B cell (primary cell): ENCODE measurements around the gene GRK3.

ENCODE experiments used
- EZH2 ChIP-seq: IDR thresholded peaks from 2 replicates; pipeline ENCODE4 v1.6.1; 2012; ENCODE audit warnings: borderline replicate concordance, low read depth, mild to moderate bottlenecking, moderate library complexity, low read length; ENCODE audit not compliant: insufficient read depth, poor library complexity, severe bottlenecking
- TF ChIP-seq, protein P1 (sequence below): fragments of 200-600 bp; IDR thresholded peaks from one replicate; pipeline ENCODE4 v1.8.0; 2022; ENCODE audit warnings: antibody characterized with exemption, mild to moderate bottlenecking

DNA sequence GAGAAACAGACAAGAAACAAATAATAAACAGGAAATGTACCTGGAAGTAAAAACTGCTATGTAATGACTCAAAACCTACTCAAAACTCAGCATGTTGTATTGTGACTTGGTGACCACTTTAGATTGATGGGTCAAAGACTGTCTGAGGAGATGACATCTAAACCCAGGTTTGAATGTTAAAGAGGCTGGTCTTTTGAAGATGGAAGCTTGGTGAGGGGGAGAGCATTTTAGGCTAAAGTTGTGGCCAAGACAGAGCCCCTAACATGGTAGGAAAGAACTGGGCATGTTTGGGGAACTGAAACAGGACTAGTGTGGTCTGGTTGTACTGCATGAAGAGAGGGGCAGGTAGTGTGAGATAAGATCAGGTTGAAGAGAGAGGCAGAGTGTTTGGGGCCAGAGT, 92.2 kb downstream of the GRK3 start:
- TF ChIP-seq, protein P1, sequence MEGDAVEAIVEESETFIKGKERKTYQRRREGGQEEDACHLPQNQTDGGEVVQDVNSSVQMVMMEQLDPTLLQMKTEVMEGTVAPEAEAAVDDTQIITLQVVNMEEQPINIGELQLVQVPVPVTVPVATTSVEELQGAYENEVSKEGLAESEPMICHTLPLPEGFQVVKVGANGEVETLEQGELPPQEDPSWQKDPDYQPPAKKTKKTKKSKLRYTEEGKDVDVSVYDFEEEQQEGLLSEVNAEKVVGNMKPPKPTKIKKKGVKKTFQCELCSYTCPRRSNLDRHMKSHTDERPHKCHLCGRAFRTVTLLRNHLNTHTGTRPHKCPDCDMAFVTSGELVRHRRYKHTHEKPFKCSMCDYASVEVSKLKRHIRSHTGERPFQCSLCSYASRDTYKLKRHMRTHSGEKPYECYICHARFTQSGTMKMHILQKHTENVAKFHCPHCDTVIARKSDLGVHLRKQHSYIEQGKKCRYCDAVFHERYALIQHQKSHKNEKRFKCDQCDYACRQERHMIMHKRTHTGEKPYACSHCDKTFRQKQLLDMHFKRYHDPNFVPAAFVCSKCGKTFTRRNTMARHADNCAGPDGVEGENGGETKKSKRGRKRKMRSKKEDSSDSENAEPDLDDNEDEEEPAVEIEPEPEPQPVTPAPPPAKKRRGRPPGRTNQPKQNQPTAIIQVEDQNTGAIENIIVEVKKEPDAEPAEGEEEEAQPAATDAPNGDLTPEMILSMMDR: no peak
- no peak for TF ChIP-seq EZH2
